ENCODE results near the gene NLRP13.

DNA sequence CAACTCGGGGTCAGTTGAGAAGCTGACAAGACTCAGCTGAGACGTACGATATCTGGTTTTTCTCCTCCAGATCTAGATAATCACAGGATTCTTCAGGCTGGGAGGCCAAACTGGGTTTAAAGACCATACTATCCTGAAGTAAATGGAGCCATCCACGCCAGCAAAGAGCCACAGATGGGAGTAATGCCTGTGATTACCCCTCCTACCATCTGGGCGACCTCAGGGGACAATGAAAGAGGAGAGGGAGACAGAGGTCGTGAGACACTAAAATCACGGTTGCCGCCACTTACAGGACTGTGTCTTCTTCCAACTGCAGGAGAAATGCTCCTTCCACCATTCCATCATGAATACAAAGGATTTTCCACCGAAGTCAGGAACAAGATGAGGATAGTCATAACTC, 3.1 kb upstream of the NLRP13 start:
- TF ChIP-seq, protein P1, sequence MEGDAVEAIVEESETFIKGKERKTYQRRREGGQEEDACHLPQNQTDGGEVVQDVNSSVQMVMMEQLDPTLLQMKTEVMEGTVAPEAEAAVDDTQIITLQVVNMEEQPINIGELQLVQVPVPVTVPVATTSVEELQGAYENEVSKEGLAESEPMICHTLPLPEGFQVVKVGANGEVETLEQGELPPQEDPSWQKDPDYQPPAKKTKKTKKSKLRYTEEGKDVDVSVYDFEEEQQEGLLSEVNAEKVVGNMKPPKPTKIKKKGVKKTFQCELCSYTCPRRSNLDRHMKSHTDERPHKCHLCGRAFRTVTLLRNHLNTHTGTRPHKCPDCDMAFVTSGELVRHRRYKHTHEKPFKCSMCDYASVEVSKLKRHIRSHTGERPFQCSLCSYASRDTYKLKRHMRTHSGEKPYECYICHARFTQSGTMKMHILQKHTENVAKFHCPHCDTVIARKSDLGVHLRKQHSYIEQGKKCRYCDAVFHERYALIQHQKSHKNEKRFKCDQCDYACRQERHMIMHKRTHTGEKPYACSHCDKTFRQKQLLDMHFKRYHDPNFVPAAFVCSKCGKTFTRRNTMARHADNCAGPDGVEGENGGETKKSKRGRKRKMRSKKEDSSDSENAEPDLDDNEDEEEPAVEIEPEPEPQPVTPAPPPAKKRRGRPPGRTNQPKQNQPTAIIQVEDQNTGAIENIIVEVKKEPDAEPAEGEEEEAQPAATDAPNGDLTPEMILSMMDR (optimal IDR thresholded peaks at IDR 0.05 in 1 of 3, IDR thresholded peaks at IDR 0.05 in 1 of 3, conservative IDR thresholded peaks at IDR 0.05 in 1 of 3; ENCODE audit: extremely low read depth in 1 of 3, insufficient read depth in 2 of 3, low read length in 3 of 3): no peak
- no peak for TF ChIP-seq EZH2 (IDR thresholded peaks at IDR 0.05; ENCODE audit: low read length)

Data from keratinocyte (primary cell).